ENCODE data around the gene GALNT3. TPM values are rescaled to one million over a fixed set of nuclear protein-coding genes. Genes with fewer than 3 reads are reported as not detected.

GALNT3 gene
- total RNA-seq, 1 experiment from 2014 or later, result 33.1 TPM

- ChIA-PET POLR2A (ENCODE audit: unreplicated experiment) (no interaction called here), CTCF (no interaction called here)
- BruUV-seq (replicated peaks), result no TSS peak
- no peak for DNase-seq
- Histone ChIP-seq H3K4me1 (replicated peaks; ENCODE audit: insufficient read depth) (peaks cover 33% of the 10 kb centered on the region), H3K4me3 (peak overlapping the region; percentile 90), H3K9me2 (ENCODE audit: insufficient read depth) (no peaks in the 10 kb centered on the region), H3K9me3 (ENCODE audit: insufficient read depth, low read depth) (no peaks in the 10 kb centered on the region), H3K27me3 (ENCODE audit: insufficient read depth, low read depth) (no peaks in the 10 kb centered on the region), H3K27ac (peak overlapping the region; percentile 98), H3K36me3 (ENCODE audit: low read depth) (no peaks in the 10 kb centered on the region), H3F3A (ENCODE audit: insufficient read depth, low read depth) (peaks cover 25% of the 10 kb centered on the region; the same call in 1 of the 2 replicates), H2AFZ (no peak overlapping the region; the same call in 1 of the 2 replicates), H3K79me2 (ENCODE audit: low read depth) (peaks cover 58% of the 10 kb centered on the region), H3K4me2 (peak overlapping the region; percentile 98), H4K20me1 (ENCODE audit: insufficient read depth) (no peaks in the 10 kb centered on the region)
- TF ChIP-seq CTCF (conservative IDR thresholded peaks at IDR 0.05) (no peak), EZH2 (IDR thresholded peaks at IDR 0.05; ENCODE audit: low read depth) (no peak)
- intact Hi-C loops (cut with micrococcal nuclease; ENCODE audit: unreplicated experiment), result no loop called here
Measured at GRCh38 chr2:165792104-165792454, 2.0 kb downstream of the GALNT3 start.

- Histone ChIP-seq H3K79me2 (ENCODE audit: low read depth) (peaks cover 60% of the 10 kb centered on the region), H3F3A (ENCODE audit: insufficient read depth, low read depth) (peaks cover 25% of the 10 kb centered on the region; the same call in 1 of the 2 replicates), H4K20me1 (ENCODE audit: insufficient read depth) (no peaks in the 10 kb centered on the region), H3K27me3 (ENCODE audit: insufficient read depth, low read depth) (no peaks in the 10 kb centered on the region), H3K9me2 (ENCODE audit: insufficient read depth) (no peaks in the 10 kb centered on the region), H2AFZ (no peak overlapping the region; the same call in 1 of the 2 replicates), H3K4me2 (peak overlapping the region; percentile 98), H3K36me3 (ENCODE audit: low read depth) (no peaks in the 10 kb centered on the region), H3K27ac (peak overlapping the region; percentile 98), H3K4me3 (peak overlapping the region; percentile 90), H3K9me3 (ENCODE audit: insufficient read depth, low read depth) (no peaks in the 10 kb centered on the region), H3K4me1 (replicated peaks; ENCODE audit: insufficient read depth) (peaks cover 33% of the 10 kb centered on the region)
- intact Hi-C loops (cut with micrococcal nuclease; ENCODE audit: unreplicated experiment), result no loop called here
- BruUV-seq (replicated peaks), result no TSS peak
- DNase-seq, result peak in 1 of 2 experiments; percentile 72
- ChIA-PET POLR2A (ENCODE audit: unreplicated experiment) (no interaction called here), CTCF (no interaction called here)
- TF ChIP-seq CTCF (conservative IDR thresholded peaks at IDR 0.05) (no peak), EZH2 (IDR thresholded peaks at IDR 0.05; ENCODE audit: low read depth) (no peak)
Measured at GRCh38 chr2:165791421-165792103, 2.5 kb downstream of the GALNT3 start.

- BruUV-seq (replicated peaks), result no TSS peak
- H3F3A ChIP-seq (ENCODE audit: insufficient read depth, low read depth), result peaks cover 25% of the 10 kb centered on the region; the same call in 1 of the 2 replicates
- DNase-seq, result no peak
- peaks cover 60% of the 10 kb centered on the region for H3K79me2 ChIP-seq (ENCODE audit: low read depth)
- H3K9me2 ChIP-seq (ENCODE audit: insufficient read depth), result no peaks in the 10 kb centered on the region
- H4K20me1 ChIP-seq (ENCODE audit: insufficient read depth), result no peaks in the 10 kb centered on the region
- no peak overlapping the region for H3K4me2 ChIP-seq
- no peaks in the 10 kb centered on the region for H3K9me3 ChIP-seq (ENCODE audit: insufficient read depth, low read depth)
- intact Hi-C loops (cut with micrococcal nuclease; ENCODE audit: unreplicated experiment), result no loop called here
- peaks cover 28% of the 10 kb centered on the region for H3K4me1 ChIP-seq (replicated peaks; ENCODE audit: insufficient read depth)
- ChIA-PET CTCF (no interaction called here), POLR2A (ENCODE audit: unreplicated experiment) (no interaction called here)
- H3K27ac ChIP-seq, result no peak overlapping the region
- H3K27me3 ChIP-seq (ENCODE audit: insufficient read depth, low read depth), result no peaks in the 10 kb centered on the region
- H2AFZ ChIP-seq, result no peak overlapping the region
- H3K4me3 ChIP-seq, result no peak overlapping the region
- H3K36me3 ChIP-seq (ENCODE audit: low read depth), result no peaks in the 10 kb centered on the region
- TF ChIP-seq CTCF (conservative IDR thresholded peaks at IDR 0.05) (no peak), EZH2 (IDR thresholded peaks at IDR 0.05; ENCODE audit: low read depth) (no peak)
Measured at GRCh38 chr2:165790466-165790865, 3.6 kb downstream of the GALNT3 start.
